GM12878 (cell line): ENCODE measurements around the gene RAB6B.

Experiments used
- ESRRA ChIP-seq: IDR thresholded peaks from 2 replicates; pipeline ENCODE4 v1.6.1; 2012; ENCODE audit warnings: mild to moderate bottlenecking, low read length, improper control_type of control experiment
- MTA3 ChIP-seq: IDR thresholded peaks from 2 replicates; pipeline ENCODE4 v1.6.1; 2012; ENCODE audit warnings: low read length, inconsistent platforms, borderline replicate concordance
- POLR2A ChIP-seq: IDR thresholded peaks from 2 replicates; pipeline ENCODE4 v1.6.1; 2011; ENCODE audit warnings: low read depth, mild to moderate bottlenecking, low read length
- STAT1 ChIP-seq: fragments of 450-650 bp; conservative IDR thresholded peaks from 2 replicates; pipeline ENCODE4 v1.6.1; 2014; ENCODE audit warnings: antibody characterized with exemption, mild to moderate bottlenecking
- TF ChIP-seq, protein P1 (sequence below), 3 experiments: IDR thresholded peaks in 2 of 3; conservative IDR thresholded peaks in 1 of 3; 2 replicates each; pipeline ENCODE4 v1.5.1; 2011; ENCODE audit warnings: low read depth in 3 of 3, low read length in 3 of 3, mild to moderate bottlenecking in 3 of 3, control low read depth in 2 of 3, moderate library complexity in 2 of 3, inconsistent platforms in 1 of 3, mixed read lengths in 1 of 3; ENCODE audit not compliant: control insufficient read depth in 2 of 3, insufficient read depth in 1 of 3; ENCODE audit errors: extremely low read depth in 1 of 3

DNA sequence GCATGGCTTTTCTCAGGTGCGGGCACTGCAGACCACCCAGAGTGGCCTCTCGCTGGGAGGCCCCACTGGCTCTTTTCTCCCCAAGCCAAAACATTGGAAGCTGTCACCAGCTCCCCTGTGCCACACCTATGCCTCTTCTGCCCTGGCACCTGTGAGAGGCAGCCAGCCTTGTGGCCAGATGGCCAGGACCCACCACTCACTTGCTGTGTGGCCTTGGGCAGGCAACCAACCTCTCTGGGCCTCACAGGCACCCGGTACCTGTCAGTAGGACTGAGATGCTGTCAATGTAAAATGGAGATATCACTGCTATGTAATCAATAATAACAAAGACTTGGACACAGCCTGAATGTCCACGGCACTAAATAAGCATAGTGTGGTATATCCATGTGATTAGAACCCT is 53.5 kb downstream of the RAB6B start:
- TF ChIP-seq, protein P1, sequence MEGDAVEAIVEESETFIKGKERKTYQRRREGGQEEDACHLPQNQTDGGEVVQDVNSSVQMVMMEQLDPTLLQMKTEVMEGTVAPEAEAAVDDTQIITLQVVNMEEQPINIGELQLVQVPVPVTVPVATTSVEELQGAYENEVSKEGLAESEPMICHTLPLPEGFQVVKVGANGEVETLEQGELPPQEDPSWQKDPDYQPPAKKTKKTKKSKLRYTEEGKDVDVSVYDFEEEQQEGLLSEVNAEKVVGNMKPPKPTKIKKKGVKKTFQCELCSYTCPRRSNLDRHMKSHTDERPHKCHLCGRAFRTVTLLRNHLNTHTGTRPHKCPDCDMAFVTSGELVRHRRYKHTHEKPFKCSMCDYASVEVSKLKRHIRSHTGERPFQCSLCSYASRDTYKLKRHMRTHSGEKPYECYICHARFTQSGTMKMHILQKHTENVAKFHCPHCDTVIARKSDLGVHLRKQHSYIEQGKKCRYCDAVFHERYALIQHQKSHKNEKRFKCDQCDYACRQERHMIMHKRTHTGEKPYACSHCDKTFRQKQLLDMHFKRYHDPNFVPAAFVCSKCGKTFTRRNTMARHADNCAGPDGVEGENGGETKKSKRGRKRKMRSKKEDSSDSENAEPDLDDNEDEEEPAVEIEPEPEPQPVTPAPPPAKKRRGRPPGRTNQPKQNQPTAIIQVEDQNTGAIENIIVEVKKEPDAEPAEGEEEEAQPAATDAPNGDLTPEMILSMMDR (IDR thresholded peaks at IDR 0.05 in 2 of 3, conservative IDR thresholded peaks at IDR 0.05 in 1 of 3; ENCODE audit: control insufficient read depth in 2 of 3, extremely low read depth in 1 of 3, insufficient read depth in 1 of 3, low read depth in 3 of 3, low read length in 3 of 3) = no peak
- TF ChIP-seq ESRRA (no peak), POLR2A (no peak), MTA3 (no peak), STAT1 (no peak)
